Naive thymus-derived CD8-positive, alpha-beta T cell (primary cell): ENCODE data around the gene SBNO2. TPM values are rescaled to one million over a fixed set of nuclear protein-coding genes. Genes with fewer than 3 reads are reported as not detected.

Experiments
- ATAC-seq, 2 donors: fragments of 150-1000 bp; cut with Tn5 transposase in 1 of 2; sonication (Bioruptor Pico), chemical (Tn5 transposase) in 1 of 2; 1 replicate in 1 of 2; 2 replicates in 1 of 2; pipeline ENCODE4 v1.10.0; 2021; ENCODE audit warnings: mild to moderate bottlenecking in 2 of 2, moderate library complexity in 2 of 2
- POLR2A ChIA-PET: fragments of 350-600 bp; sonication (Branson Sonifier 250); formaldehyde crosslinking; loops from one replicate; lab custom pipeline; 2021; ENCODE audit warnings: antibody characterized with exemption; lab: Charles Lee
- DNase-seq, 10 donors: peaks; one replicate each; pipeline versions ENCODE4 v3.0.0 to v3.0.0-alpha.2; 2020 to 2022
- H3K27ac Mint-ChIP-seq, 10 donors: one replicate each; pipeline ENCODE4 v1.8.0; 2020 to 2022; ENCODE audit warnings: mild to moderate bottlenecking in 10 of 10, mixed read lengths in 10 of 10, moderate library complexity in 4 of 10, inconsistent platforms in 1 of 10
- H3K27me3 Mint-ChIP-seq, 5 donors: one replicate each; pipeline ENCODE4 v1.8.0; 2021 to 2022; ENCODE audit warnings: mixed read lengths in 5 of 5
- H3K36me3 Mint-ChIP-seq, 3 donors: one replicate each; pipeline ENCODE4 v1.8.0; 2020 to 2022; ENCODE audit warnings: mixed read lengths in 3 of 3, mild to moderate bottlenecking in 2 of 3, inconsistent platforms in 1 of 3
- H3K4me1 Mint-ChIP-seq, 4 donors: one replicate each; pipeline ENCODE4 v1.8.0; 2021 to 2022; ENCODE audit warnings: mixed read lengths in 4 of 4
- H3K4me3 Mint-ChIP-seq, 10 donors: one replicate each; pipeline ENCODE4 v1.8.0; 2020 to 2022; ENCODE audit warnings: mild to moderate bottlenecking in 10 of 10, mixed read lengths in 10 of 10, moderate library complexity in 6 of 10, inconsistent platforms in 1 of 10
- H3K9me3 Mint-ChIP-seq, 9 donors: one replicate each; pipeline ENCODE4 v1.8.0; 2020 to 2022; ENCODE audit warnings: mixed read lengths in 9 of 9, mild to moderate bottlenecking in 3 of 9, inconsistent platforms in 1 of 9, moderate library complexity in 1 of 9
- polyA plus RNA-seq, 3 donors: library from polyadenylated mRNA; unstranded; fragments of 300-500 nt; fragmentation: Illumina TruSeq; gene quantifications; one replicate each; pipeline ENCODE4 v1.2.3, GENCODE V29; 2021
- total RNA-seq, 8 experiments: library from RNA in 2 of 8; stranded (reverse) in 2 of 8; gene quantifications; one replicate each; pipeline ENCODE4 v1.2.3 and lab custom pipeline; 2021 to 2026

Gene SBNO2
- total and polyA plus RNA-seq, 5 experiments from 2014 or later, result 0.68 to 82.4 (median 2.3) TPM

- peaks cover 0 to 7% (median 1%) of the 10 kb centered on the region in 4 donors for H3K4me1 Mint-ChIP-seq
- peak overlapping the region in 5 of 10 donors; percentile 29 to 82 (median 69) for H3K27ac Mint-ChIP-seq
These were observed 60.8 kb downstream of the SBNO2 start for GRCh38 chr19:1113030-1113985.

GRCh38 chr19:1112268-1113029, 61.6 kb downstream of the SBNO2 start:
- Mint-ChIP-seq H3K9me3 (no peaks in the 10 kb centered on the region), H3K27me3 (no peaks in the 10 kb centered on the region), H3K4me1 (peaks cover 0 to 7% (median 1%) of the 10 kb centered on the region in 4 donors), H3K27ac (no peak overlapping the region), H3K36me3 (peaks cover 0 to 12% (median 0%) of the 10 kb centered on the region in 3 donors), H3K4me3 (no peak overlapping the region)
- no peak for ATAC-seq
- POLR2A ChIA-PET, result interaction anchor here (0.6 to 3.8 kb wide), 13 partner anchors 9 to 157 kb away, joined by 3 to 31 read pairs (median 4); partner anchors contain the start of genes ARHGAP45, ATP5F1D, CIRBP and GPX4
- no peak for DNase-seq

More at GRCh38 chr19:1113030-1113985, 60.8 kb downstream of the SBNO2 start:
- ATAC-seq (peak; percentile 90 to 95), DNase-seq (peak; percentile 79 to 94 (median 87))
- Mint-ChIP-seq H3K9me3 (no peaks in the 10 kb centered on the region), H3K27me3 (no peaks in the 10 kb centered on the region), H3K4me3 (peak overlapping the region in 3 of 10 donors; percentile 4 to 30 (median 19)), H3K36me3 (peaks cover 0 to 20% (median 0%) of the 10 kb centered on the region in 3 donors)
- POLR2A ChIA-PET, result interaction anchor here (0.5 to 3.8 kb wide), 17 partner anchors 9 to 250 kb away, joined by 3 to 31 read pairs (median 4); partner anchors contain the start of genes ARHGAP45, ATP5F1D, CIRBP and GPX4

GRCh38 chr19:1111641-1112267, 62.3 kb downstream of the SBNO2 start:
- Mint-ChIP-seq H3K4me3 (no peak overlapping the region), H3K27ac (no peak overlapping the region), H3K4me1 (peaks cover 0 to 7% (median 3%) of the 10 kb centered on the region in 4 donors), H3K9me3 (no peaks in the 10 kb centered on the region), H3K27me3 (no peaks in the 10 kb centered on the region), H3K36me3 (peaks cover 0 to 15% (median 0%) of the 10 kb centered on the region in 3 donors)
- DNase-seq (no peak), ATAC-seq (no peak)
- POLR2A ChIA-PET, result interaction anchor here (0.6 to 3.8 kb wide), 11 partner anchors 8 to 158 kb away, joined by 3 to 31 read pairs (median 4); partner anchors contain the start of genes ARHGAP45, CIRBP and GPX4

GRCh38 chr19:1110809-1111640, 63.0 kb downstream of the SBNO2 start:
- H3K36me3 Mint-ChIP-seq, result peaks cover 0 to 17% (median 0%) of the 10 kb centered on the region in 3 donors
- ATAC-seq (no peak), DNase-seq (no peak)
- H3K27me3 Mint-ChIP-seq, result no peaks in the 10 kb centered on the region
- peak overlapping the region in 1 of 10 donors; percentile 56 for H3K27ac Mint-ChIP-seq
- no peaks in the 10 kb centered on the region for H3K9me3 Mint-ChIP-seq
- peaks cover 0 to 9% (median 4%) of the 10 kb centered on the region in 4 donors for H3K4me1 Mint-ChIP-seq
- H3K4me3 Mint-ChIP-seq, result peak overlapping the region in 1 of 10 donors; percentile 54
- POLR2A ChIA-PET, result interaction anchor here (0.6 to 3.7 kb wide), 10 partner anchors 7 to 158 kb away, joined by 3 to 20 read pairs (median 3); partner anchors contain the start of genes ARHGAP45, CIRBP and GPX4

GRCh38 chr19:1109697-1110671, 64.1 kb downstream of the SBNO2 start:
- Mint-ChIP-seq H3K27me3 (no peaks in the 10 kb centered on the region), H3K9me3 (no peaks in the 10 kb centered on the region), H3K27ac (peak overlapping the region in 1 of 10 donors; percentile 53), H3K4me3 (no peak overlapping the region), H3K36me3 (peaks cover 0 to 17% (median 0%) of the 10 kb centered on the region in 3 donors), H3K4me1 (peaks cover 0 to 14% (median 5%) of the 10 kb centered on the region in 4 donors)
- ATAC-seq (no peak), DNase-seq (peak in 1 of 10 donors; percentile 57)
- POLR2A ChIA-PET, result interaction anchor here (1.0 to 1.3 kb wide), 2 partner anchors 84 to 159 kb away, joined by 3 read pairs; partner anchors contain the start of gene CIRBP

- peaks cover 0 to 15% (median 0%) of the 10 kb centered on the region in 3 donors for H3K36me3 Mint-ChIP-seq
- H3K9me3 Mint-ChIP-seq, result no peaks in the 10 kb centered on the region
- ATAC-seq (no peak), DNase-seq (peak in 1 of 10 donors; percentile 64)
- no peaks in the 10 kb centered on the region for H3K27me3 Mint-ChIP-seq
- H3K4me1 Mint-ChIP-seq, result peaks cover 0 to 14% (median 5%) of the 10 kb centered on the region in 4 donors
- no peak overlapping the region for H3K4me3 Mint-ChIP-seq
- no peak overlapping the region for H3K27ac Mint-ChIP-seq
- POLR2A ChIA-PET, result interaction anchor here (0.8 kb wide), 1 partner anchor 86 kb away, joined by 6 read pairs; no protein-coding TSS in a partner anchor
These were observed 65.0 kb downstream of the SBNO2 start for GRCh38 chr19:1109032-1109551.

- Mint-ChIP-seq H3K4me3 (no peak overlapping the region), H3K27me3 (no peaks in the 10 kb centered on the region), H3K9me3 (no peaks in the 10 kb centered on the region), H3K36me3 (peaks cover 0 to 15% (median 0%) of the 10 kb centered on the region in 3 donors), H3K4me1 (peaks cover 0 to 12% (median 6%) of the 10 kb centered on the region in 4 donors), H3K27ac (no peak overlapping the region)
- ATAC-seq, result no peak
- POLR2A ChIA-PET, result interaction anchor here (0.8 to 16.6 kb wide), 3 partner anchors 31 to 92 kb away, joined by 5 to 621 read pairs (median 6); partner anchors contain the start of gene ARHGAP45
- DNase-seq, result no peak
These were observed 65.6 kb downstream of the SBNO2 start for GRCh38 chr19:1108291-1109031.

- no peak overlapping the region for H3K27ac Mint-ChIP-seq
- no peak overlapping the region for H3K4me3 Mint-ChIP-seq
- H3K9me3 Mint-ChIP-seq, result no peaks in the 10 kb centered on the region
- DNase-seq (no peak), ATAC-seq (no peak)
- POLR2A ChIA-PET, result interaction anchor here (1.5 to 16.6 kb wide), 3 partner anchors 30 to 124 kb away, joined by 4 to 621 read pairs (median 5); partner anchors contain the start of genes ARHGAP45 and WDR18
- no peaks in the 10 kb centered on the region for H3K27me3 Mint-ChIP-seq
- H3K36me3 Mint-ChIP-seq, result peaks cover 0 to 15% (median 0%) of the 10 kb centered on the region in 3 donors
- peaks cover 0 to 16% (median 8%) of the 10 kb centered on the region in 4 donors for H3K4me1 Mint-ChIP-seq
These were observed 66.3 kb downstream of the SBNO2 start for GRCh38 chr19:1107661-1108261.
